H1 (cell line): ENCODE measurements around the gene SLC26A1.

ENCODE experiments used
- BACH1 ChIP-seq: IDR thresholded peaks from 2 replicates; pipeline ENCODE4 v1.6.1; 2012; ENCODE audit warnings: low read length, improper control_type of control experiment
- CTCF ChIP-seq, 3 experiments: IDR thresholded peaks; 1 replicate in 2 of 3; 2 replicates in 1 of 3; pipeline versions ENCODE4 v1.5.1 to v1.6.1; 2011; ENCODE audit warnings: low read length in 3 of 3, mild to moderate bottlenecking in 3 of 3, inconsistent platforms in 2 of 3, low read depth in 1 of 3, moderate library complexity in 1 of 3; ENCODE audit not compliant: insufficient read depth in 1 of 3; ENCODE audit errors: control extremely low read depth in 1 of 3
- EP300 ChIP-seq, 2 experiments: IDR thresholded peaks; 1 replicate in 1 of 2; 2 replicates in 1 of 2; pipeline ENCODE4 v1.6.1; 2011 to 2012; ENCODE audit warnings: low read depth in 2 of 2, low read length in 2 of 2, mild to moderate bottlenecking in 2 of 2, borderline replicate concordance in 1 of 2, inconsistent platforms in 1 of 2, moderate library complexity in 1 of 2
- MAX ChIP-seq: IDR thresholded peaks from 2 replicates; pipeline ENCODE4 v1.6.1; 2012; ENCODE audit warnings: inconsistent platforms
- NRF1 ChIP-seq: IDR thresholded peaks from 2 replicates; pipeline ENCODE4 v1.6.1; 2011; ENCODE audit warnings: mild to moderate bottlenecking, low read depth, low read length, improper control_type of control experiment
- POLR2AphosphoS5 ChIP-seq: IDR thresholded peaks from 2 replicates; pipeline ENCODE4 v1.6.1; 2011; ENCODE audit warnings: low read depth, low read length
- SIN3A ChIP-seq, 2 experiments: IDR thresholded peaks in 1 of 2; conservative IDR thresholded peaks in 1 of 2; 2 replicates each; pipeline ENCODE4 v1.6.1; 2011 to 2012; ENCODE audit warnings: low read length in 2 of 2, improper control_type of control experiment in 1 of 2, low read depth in 1 of 2, mild to moderate bottlenecking in 1 of 2

GRCh38 chr4:946103-946450 lies 47.1 kb downstream of the SLC26A1 start:
- TF ChIP-seq NRF1 (no peak), CTCF (IDR thresholded peaks at IDR 0.05; ENCODE audit: control extremely low read depth in 1 of 3, insufficient read depth in 1 of 3, low read depth in 1 of 3, low read length in 3 of 3) (no peak), BACH1 (no peak), EP300 (IDR thresholded peaks at IDR 0.05; ENCODE audit: borderline replicate concordance in 1 of 2, low read depth in 2 of 2, low read length in 2 of 2) (no peak), POLR2AphosphoS5 (no peak), SIN3A (conservative IDR thresholded peaks at IDR 0.05 in 1 of 2, IDR thresholded peaks at IDR 0.05 in 1 of 2; ENCODE audit: low read depth in 1 of 2, low read length in 2 of 2) (no peak), MAX (no peak)
